Measurements from ENCODE around the gene TMEM132C. TPM values are rescaled to one million over a fixed set of nuclear protein-coding genes. Genes with fewer than 3 reads are reported as not detected.

TMEM132C gene
- total RNA-seq, 2 donors from 2014 or later = 0.56 TPM; not detected in 1

DNA sequence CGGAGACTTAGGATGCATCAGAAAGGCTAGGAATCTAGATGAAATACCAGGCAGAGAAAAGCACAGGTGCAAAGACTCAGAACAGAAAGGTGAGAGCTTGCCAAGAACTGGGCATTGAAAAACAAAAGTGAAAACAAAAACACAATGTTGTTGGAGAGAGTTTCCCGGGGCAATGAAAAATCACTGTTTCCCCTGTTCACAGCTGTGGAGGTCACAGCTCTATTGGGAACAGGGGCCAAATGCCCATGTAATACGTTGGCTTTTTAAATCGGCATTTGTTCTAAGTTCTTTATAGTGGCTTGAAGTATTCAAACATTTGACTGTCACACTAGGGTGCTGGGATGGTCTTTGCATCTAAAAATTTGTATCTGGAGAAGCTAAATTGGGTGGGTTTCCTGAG, 448.5 kb downstream of the TMEM132C start:
- H3K36me3 ChIP-seq = no peaks in the 10 kb centered on the region
- no peak for TF ChIP-seq CTCF (IDR thresholded peaks at IDR 0.05)
- H3K27ac ChIP-seq = no peak overlapping the region
- no peaks in the 10 kb centered on the region for H3K9me3 ChIP-seq
- H3K27me3 ChIP-seq (replicated peaks; ENCODE audit: insufficient read depth) = no peaks in the 10 kb centered on the region
- no peak overlapping the region for H3K4me3 ChIP-seq
- no peak for DNase-seq (ENCODE audit: low spot score)
- no peaks in the 10 kb centered on the region for H3K4me1 ChIP-seq (ENCODE audit: control insufficient read depth in 1 of 2, low read depth in 2 of 2)
- ATAC-seq (ENCODE audit: insufficient number of reproducible peaks, low FRiP score, low read depth) = no peak

GRCh38 chr12:128724468-128725046, 457.6 kb downstream of the TMEM132C start:
- H3K27me3 ChIP-seq (replicated peaks; ENCODE audit: insufficient read depth) = no peaks in the 10 kb centered on the region
- H3K4me1 ChIP-seq (ENCODE audit: control insufficient read depth in 1 of 2, low read depth in 2 of 2) = no peaks in the 10 kb centered on the region
- DNase-seq (ENCODE audit: low spot score) = no peak
- H3K9me3 ChIP-seq = no peaks in the 10 kb centered on the region
- no peak overlapping the region for H3K4me3 ChIP-seq
- ATAC-seq (ENCODE audit: insufficient number of reproducible peaks, low FRiP score, low read depth) = no peak
- no peak for TF ChIP-seq CTCF (IDR thresholded peaks at IDR 0.05)
- H3K36me3 ChIP-seq = no peaks in the 10 kb centered on the region
- no peak overlapping the region for H3K27ac ChIP-seq

- H3K36me3 ChIP-seq = no peaks in the 10 kb centered on the region
- ATAC-seq (ENCODE audit: insufficient number of reproducible peaks, low FRiP score, low read depth) (no peak), DNase-seq (ENCODE audit: low spot score) (no peak)
- H3K4me1 ChIP-seq (ENCODE audit: control insufficient read depth in 1 of 2, low read depth in 2 of 2) = no peaks in the 10 kb centered on the region
- no peak for TF ChIP-seq CTCF (IDR thresholded peaks at IDR 0.05)
- H3K27me3 ChIP-seq (replicated peaks; ENCODE audit: insufficient read depth) = no peaks in the 10 kb centered on the region
- H3K27ac ChIP-seq = no peak overlapping the region
- no peaks in the 10 kb centered on the region for H3K9me3 ChIP-seq
- no peak overlapping the region for H3K4me3 ChIP-seq
Measured at GRCh38 chr12:128726886-128727285, 459.9 kb downstream of the TMEM132C start.

GRCh38 chr12:128727461-128727860, 460.5 kb downstream of the TMEM132C start:
- Histone ChIP-seq H3K4me3 (no peak overlapping the region), H3K27ac (no peak overlapping the region), H3K4me1 (ENCODE audit: control insufficient read depth in 1 of 2, low read depth in 2 of 2) (no peaks in the 10 kb centered on the region), H3K36me3 (no peaks in the 10 kb centered on the region), H3K27me3 (replicated peaks; ENCODE audit: insufficient read depth) (no peaks in the 10 kb centered on the region), H3K9me3 (no peaks in the 10 kb centered on the region)
- TF ChIP-seq CTCF (IDR thresholded peaks at IDR 0.05) = no peak
- ATAC-seq (ENCODE audit: insufficient number of reproducible peaks, low FRiP score, low read depth) = no peak
- DNase-seq (ENCODE audit: low spot score) = no peak

- Histone ChIP-seq H3K36me3 (no peaks in the 10 kb centered on the region), H3K4me1 (ENCODE audit: control insufficient read depth in 1 of 2, low read depth in 2 of 2) (no peaks in the 10 kb centered on the region), H3K9me3 (no peaks in the 10 kb centered on the region), H3K27ac (no peak overlapping the region), H3K4me3 (no peak overlapping the region), H3K27me3 (replicated peaks; ENCODE audit: insufficient read depth) (no peaks in the 10 kb centered on the region)
- TF ChIP-seq CTCF (IDR thresholded peaks at IDR 0.05) = no peak
- DNase-seq (ENCODE audit: low spot score) (no peak), ATAC-seq (ENCODE audit: insufficient number of reproducible peaks, low FRiP score, low read depth) (no peak)
Measured at GRCh38 chr12:128727999-128728398, 461.0 kb downstream of the TMEM132C start.
